Stomach (tissue), 9 donors: ENCODE results near the gene SGIP1. TPM values are rescaled to one million over a fixed set of nuclear protein-coding genes. Genes with fewer than 3 reads are reported as not detected.
A peak's percentile ranks its signal among the peaks of the same experiment; 100 is the strongest.

ENCODE experiments used
- DNase-seq, 2 donors: peaks; one replicate each; pipeline versions ENCODE4 v3.0.0 to v3.0.0-alpha.2; 2013 to 2019
- H3K27ac ChIP-seq, 5 donors: fragments of 200-600 bp in 4 of 5; sonication (generic) in 4 of 5; one replicate each; pipeline ENCODE4 v1.5.1; 2013 to 2019; ENCODE audit warnings: mild to moderate bottlenecking in 1 of 5, moderate library complexity in 1 of 5
- H3K27me3 ChIP-seq, 3 donors: fragments of 200-600 bp; sonication (generic); one replicate each; pipeline ENCODE4 v1.5.1; 2017 to 2019; ENCODE audit warnings: mixed run types in 1 of 3
- H3K36me3 ChIP-seq, 4 donors: fragments of 200-600 bp; sonication (generic); 1 replicate in 3 of 4; 2 replicates in 1 of 4; pipeline ENCODE4 v1.5.1; 2016 to 2019
- H3K4me1 ChIP-seq, 4 donors: fragments of 200-600 bp; sonication (generic); one replicate each; pipeline ENCODE4 v1.5.1; 2016 to 2019
- H3K4me3 ChIP-seq, 4 donors: fragments of 200-600 bp; sonication (generic) in 3 of 4; one replicate each; pipeline ENCODE4 v1.5.1; 2016 to 2019; ENCODE audit warnings: mild to moderate bottlenecking in 1 of 4
- H3K9me3 ChIP-seq, 4 donors: fragments of 200-600 bp; sonication (generic); one replicate each; pipeline ENCODE4 v1.5.1; 2016 to 2019
- CTCF ChIP-seq, 7 experiments: fragments of 450-650 bp in 4 of 7; fragments of 200-600 bp in 3 of 7; sonication (generic) in 3 of 7; IDR thresholded peaks; one replicate each; pipeline ENCODE4 v1.5.1; 2016 to 2019; ENCODE audit warnings: antibody characterized with exemption in 7 of 7, control low read depth in 2 of 7, mild to moderate bottlenecking in 1 of 7
- EP300 ChIP-seq: sonication (generic); formaldehyde crosslinking; IDR thresholded peaks from one replicate; pipeline ENCODE4 v1.6.1; 2017; ENCODE audit warnings: antibody characterized with exemption
- POLR2A ChIP-seq, 4 donors: fragments of 450-650 bp; IDR thresholded peaks; one replicate each; pipeline ENCODE4 v1.6.1; 2016; ENCODE audit warnings: antibody characterized with exemption in 4 of 4, control low read depth in 2 of 4, mild to moderate bottlenecking in 1 of 4, moderate library complexity in 1 of 4
- POLR2AphosphoS5 ChIP-seq, 3 donors: sonication (generic); formaldehyde crosslinking; IDR thresholded peaks; one replicate each; pipeline ENCODE4 v1.6.1; 2016; ENCODE audit warnings: antibody characterized with exemption in 3 of 3
- WGBS, 5 donors: extraction: QIAGEN DNeasy Blood & Tissue Kit in 3 of 5; methylation state at CpG; one replicate each; pipeline versions ENCODE4 v1.1.5 to v1.1.7; 2013 to 2018; 5-methylcytosine and 5-hydroxymethylcytosine counted together
- intact Hi-C: fragments of 100-400 bp; cut with DNase I; formaldehyde crosslinking; loops from one replicate; pipeline ENCODE4 v1.15.1; 2023; ENCODE audit warnings: low total_unique reads
- polyA plus RNA-seq, 3 donors: library from polyadenylated mRNA; stranded (reverse); fragments of 200-250 nt; gene quantifications; one replicate each; pipeline ENCODE4 v1.2.3, GENCODE V29; 2013
- total RNA-seq, 5 donors: library from RNA; depleted of rRNA; stranded (reverse); fragments of >200 nt; gene quantifications; one replicate each; pipeline versions ENCODE4 v1.1.0 to v1.2.3, GENCODE V29; 2014 to 2016
- donor health status: healthy with polysubstance abuse.
- donor health status: Bipolar disorder and iron deficiency.
- donor health status: healthy.

Gene SGIP1
- total and polyA plus RNA-seq, 8 donors, result 1.2 to 44.9 (median 3.0) TPM; not detected in 1

DNA sequence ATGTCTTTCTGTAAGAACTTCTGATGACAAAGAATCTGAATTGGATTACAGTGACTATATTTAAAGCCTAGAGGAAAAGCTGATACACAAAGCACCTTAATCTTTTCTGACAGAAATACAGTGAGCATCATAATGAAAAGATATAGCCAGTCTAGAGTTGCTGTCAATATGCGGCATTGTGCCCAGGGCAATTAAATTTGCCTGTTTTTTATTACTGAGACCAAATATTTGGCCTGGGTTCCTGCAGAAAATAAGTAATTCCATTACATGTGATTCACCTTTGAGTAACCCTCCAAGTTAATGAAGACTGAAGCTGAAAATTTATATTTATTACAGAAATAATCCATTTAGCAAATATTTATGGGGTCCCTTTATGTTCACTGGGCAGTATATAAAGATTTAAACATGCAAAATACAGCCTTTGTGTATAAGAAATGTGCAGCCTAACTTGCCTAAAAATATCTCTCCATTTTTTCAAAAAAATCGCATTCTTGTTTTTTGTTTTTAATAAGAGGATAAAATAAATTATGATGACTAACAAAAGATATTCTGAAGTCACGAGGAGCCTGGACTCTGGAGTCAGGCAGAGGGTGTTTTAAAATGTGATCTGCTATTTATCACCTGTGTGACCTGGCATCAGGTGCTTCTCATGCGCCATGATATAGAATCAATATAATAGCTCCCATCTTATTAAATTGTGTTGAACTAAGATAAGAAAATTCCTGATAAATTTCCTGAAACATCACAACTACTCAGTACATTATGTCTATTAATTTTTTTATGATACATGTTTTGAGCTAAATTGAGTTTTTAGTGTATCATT is 83.6 kb downstream of the SGIP1 start:
- intact Hi-C loops, result no loop called here
- H3K36me3 ChIP-seq, result no peaks in the 10 kb centered on the region

DNA sequence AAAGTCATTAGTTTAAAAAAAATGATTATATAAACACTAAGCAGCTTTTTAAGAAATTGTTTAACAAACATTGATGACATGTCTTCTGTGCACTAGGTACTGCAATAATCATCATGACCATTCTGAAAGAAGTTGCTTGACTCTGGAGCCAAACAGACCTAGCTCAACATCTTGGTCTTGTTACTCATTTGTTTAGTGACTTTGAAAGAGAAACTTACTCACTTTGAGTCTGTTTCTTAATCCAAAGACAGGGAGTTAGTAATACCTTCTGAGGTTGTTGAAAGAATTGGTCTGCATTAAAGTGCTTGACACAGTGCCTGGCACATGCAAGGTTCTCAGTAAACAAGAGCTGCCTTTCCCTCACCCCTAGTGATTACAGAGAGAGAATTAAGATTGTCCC is 84.4 kb downstream of the SGIP1 start:
- no peak overlapping the region for H3K4me3 ChIP-seq
- DNase-seq, result no peak
- H3K27ac ChIP-seq, result no peak overlapping the region
- H3K36me3 ChIP-seq, result no peaks in the 10 kb centered on the region
- no peaks in the 10 kb centered on the region for H3K27me3 ChIP-seq
- peaks cover 0 to under 1% (median 0%) of the 10 kb centered on the region in 4 donors for H3K4me1 ChIP-seq
- no peak for TF ChIP-seq EP300
- TF ChIP-seq CTCF (IDR thresholded peaks at IDR 0.05), result no peak
- no peak for TF ChIP-seq POLR2A (IDR thresholded peaks at IDR 0.05)
- no peak for TF ChIP-seq POLR2AphosphoS5 (IDR thresholded peaks at IDR 0.05)
- H3K9me3 ChIP-seq, result no peaks in the 10 kb centered on the region
- intact Hi-C loops, result no loop called here

More for the DNA sequence above, 83.6 kb downstream of the SGIP1 start:
- DNase-seq, result no peak
- H3K9me3 ChIP-seq, result no peaks in the 10 kb centered on the region
- WGBS, 5 donors, result 70 to 88% (median 87%) methylated on average over 4 of the region's 4 CpGs
- no peak overlapping the region for H3K27ac ChIP-seq
- H3K4me1 ChIP-seq, result no peaks in the 10 kb centered on the region
- H3K27me3 ChIP-seq, result no peaks in the 10 kb centered on the region
- no peak for TF ChIP-seq EP300
- TF ChIP-seq CTCF (IDR thresholded peaks at IDR 0.05), result no peak
- TF ChIP-seq POLR2AphosphoS5 (IDR thresholded peaks at IDR 0.05), result no peak
- TF ChIP-seq POLR2A (IDR thresholded peaks at IDR 0.05), result no peak
- no peak overlapping the region for H3K4me3 ChIP-seq

DNA sequence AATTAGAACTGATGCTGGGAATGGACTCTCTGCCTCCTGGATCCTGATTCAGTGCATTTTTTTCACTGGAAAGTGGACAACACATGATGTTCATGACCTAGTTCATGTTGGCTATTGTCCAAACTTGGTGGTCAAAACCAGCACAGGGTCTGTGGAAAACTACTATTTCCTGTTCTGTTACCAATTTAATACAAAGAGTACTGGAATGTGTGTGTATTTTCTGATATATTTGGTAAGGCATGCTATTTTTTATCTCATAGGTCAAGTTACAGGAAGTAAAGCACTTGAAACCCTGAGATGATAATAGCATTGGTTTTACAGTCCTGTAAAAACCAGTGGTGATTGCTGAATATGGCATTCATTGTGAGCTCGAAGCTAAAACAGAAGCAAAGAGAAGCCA is 89.9 kb downstream of the SGIP1 start:
- no peaks in the 10 kb centered on the region for H3K9me3 ChIP-seq
- 19 to 50% (median 40%) methylated on average over 1 of the region's 1 CpG for WGBS, 5 donors
- DNase-seq, result peak in 1 of 2 donors; percentile 31
- H3K27me3 ChIP-seq, result no peaks in the 10 kb centered on the region
- no peak overlapping the region for H3K27ac ChIP-seq
- TF ChIP-seq POLR2A (IDR thresholded peaks at IDR 0.05) (no peak), CTCF (IDR thresholded peaks at IDR 0.05) (no peak), POLR2AphosphoS5 (IDR thresholded peaks at IDR 0.05) (no peak)
- intact Hi-C loops, result no loop called here
- H3K4me3 ChIP-seq, result no peak overlapping the region
- peaks cover 0 to 9% (median 0%) of the 10 kb centered on the region in 4 donors for H3K4me1 ChIP-seq
- no peaks in the 10 kb centered on the region for H3K36me3 ChIP-seq

- no peak for TF ChIP-seq POLR2AphosphoS5 (IDR thresholded peaks at IDR 0.05)
- no peak for TF ChIP-seq CTCF (IDR thresholded peaks at IDR 0.05)
- TF ChIP-seq EP300, result no peak
- no peak for TF ChIP-seq POLR2A (IDR thresholded peaks at IDR 0.05)
- Histone ChIP-seq H3K27ac (no peak overlapping the region), H3K9me3 (no peaks in the 10 kb centered on the region), H3K4me1 (peaks cover 0 to 9% (median 0%) of the 10 kb centered on the region in 4 donors), H3K4me3 (no peak overlapping the region), H3K36me3 (no peaks in the 10 kb centered on the region), H3K27me3 (no peaks in the 10 kb centered on the region)
- intact Hi-C loops, result no loop called here
- WGBS, 5 donors, result 83 to 95% (median 93%) methylated on average over 1 of the region's 1 CpG
- no peak for DNase-seq
Observed at GRCh38 chr1:66624412-66625060, 90.6 kb downstream of the SGIP1 start.
